Right lobe of liver (tissue), 6 donors: ENCODE data around the gene BRK1. TPM values are rescaled to one million over a fixed set of nuclear protein-coding genes. Genes with fewer than 3 reads are reported as not detected.

Experiments used
- ATAC-seq, 4 donors: fragments of 200-7000 bp; cut with Tn5 transposase; one replicate each; pipeline ENCODE4 v1.9.1; 2020; ENCODE audit warnings: mild to moderate bottlenecking in 4 of 4, moderate library complexity in 4 of 4
- DNase-seq, 3 donors: peaks; one replicate each; pipeline ENCODE4 v3.0.0-alpha.2; 2020
- H3K27ac ChIP-seq, 3 donors: fragments of 200-600 bp; one replicate each; pipeline ENCODE4 v1.8.0; 2022
- H3K27me3 ChIP-seq, 2 donors: fragments of 200-600 bp; one replicate each; pipeline ENCODE4 v1.8.0; 2022
- H3K36me3 ChIP-seq, 4 donors: fragments of 200-600 bp; sonication (generic) in 1 of 4; one replicate each; pipeline versions ENCODE4 v1.5.1 to v1.8.0; 2017 to 2022; ENCODE audit warnings: control low read depth in 1 of 4
- H3K4me1 ChIP-seq, 4 donors: fragments of 200-600 bp; sonication (generic) in 1 of 4; one replicate each; pipeline versions ENCODE4 v1.5.1 to v1.8.0; 2017 to 2022; ENCODE audit warnings: control low read depth in 1 of 4
- H3K4me3 ChIP-seq, 3 donors: fragments of 200-600 bp; one replicate each; pipeline ENCODE4 v1.8.0; 2022
- H3K9me3 ChIP-seq, 4 donors: fragments of 200-600 bp; sonication (generic) in 1 of 4; one replicate each; pipeline versions ENCODE4 v1.5.1 to v1.8.0; 2017 to 2022; ENCODE audit warnings: control low read depth in 1 of 4
- CTCF ChIP-seq, 4 donors: fragments of 200-600 bp in 3 of 4; fragments of 450-650 bp in 1 of 4; IDR thresholded peaks; one replicate each; pipeline versions ENCODE4 v1.5.1 to v1.8.0; 2016 to 2022; ENCODE audit warnings: antibody characterized with exemption in 4 of 4, mild to moderate bottlenecking in 2 of 4
- POLR2A ChIP-seq: fragments of 450-650 bp; IDR thresholded peaks from one replicate; pipeline ENCODE4 v1.6.1; 2017; ENCODE audit warnings: antibody characterized with exemption, mild to moderate bottlenecking
- WGBS: methylation state at CpG from one replicate; pipeline ENCODE4 v1.1.6; 2018; ENCODE audit warnings: low coverage, low lambda C conversion rate; ENCODE audit not compliant: insufficient coverage; ENCODE audit errors: missing lambda C conversion rate; 5-methylcytosine and 5-hydroxymethylcytosine counted together
- intact Hi-C, 2 donors: fragments of 100-400 bp; cut with DNase I; formaldehyde crosslinking; loops; one replicate each; pipeline versions ENCODE4 v1.11.2 to v1.14.1; 2022
- total RNA-seq, 6 experiments: library from RNA; depleted of rRNA in 2 of 6; stranded (reverse); fragments of >200 nt in 2 of 6; fragmentation: NEBNext Ultra II Directional in 3 of 6; extraction: Animal tissue kit (Norgen Biotek cat#: 25700) in 3 of 6; gene quantifications; one replicate each; pipeline versions ENCODE4 v1.1.0 to v1.2.4, GENCODE V29; 2016 to 2023
- donor health status: DM: no; HTN: yes; CAD: no.
- donor health status: DM: no; HTN: no; CAD: no.
- donor health status: DM: no; HTN: no; CAD: no.
- donor health status: DM: no; HTN: yes; CAD: no.
- donor health status: DM: no; HTN: yes; CAD: no.

The BRK1 gene
- total RNA-seq, 6 experiments from 2014 or later: 41.2 to 55.3 (median 42.7) TPM

DNA sequence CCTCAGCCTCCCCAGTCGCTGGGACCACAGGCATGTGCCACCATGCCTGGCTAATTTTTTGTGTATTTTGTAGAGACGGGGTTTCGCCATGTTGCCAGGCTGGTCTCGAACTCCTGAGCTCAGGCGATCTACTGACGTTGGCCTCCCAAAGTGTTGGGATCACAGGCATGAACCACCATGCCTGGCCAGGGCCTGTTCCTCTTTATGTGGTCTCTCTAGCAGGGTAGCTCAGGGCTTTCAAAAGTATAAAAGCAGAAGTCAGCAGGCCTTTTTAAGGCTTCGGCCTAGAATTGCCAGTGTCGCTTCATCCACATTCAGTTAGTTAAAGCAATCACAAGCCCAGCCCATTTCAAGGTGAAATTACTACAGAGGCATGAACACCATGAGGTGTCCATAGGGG, 33.8 kb downstream of the BRK1 start:
- intact Hi-C loops: no loop called here
- peaks cover 0 to 53% (median 20%) of the 10 kb centered on the region in 4 donors for H3K36me3 ChIP-seq
- peaks cover 0 to 10% (median 5%) of the 10 kb centered on the region in 4 donors for H3K4me1 ChIP-seq

GRCh38 chr3:10150987-10151386, 35.5 kb downstream of the BRK1 start:
- Histone ChIP-seq H3K27me3 (no peaks in the 10 kb centered on the region), H3K9me3 (no peaks in the 10 kb centered on the region), H3K4me1 (no peaks in the 10 kb centered on the region), H3K4me3 (no peak overlapping the region), H3K27ac (no peak overlapping the region), H3K36me3 (peaks cover 0 to 48% (median 20%) of the 10 kb centered on the region in 4 donors)
- ATAC-seq: no peak
- 0% methylated on average over 1 of the region's 6 CpGs for WGBS
- no peak for DNase-seq
- intact Hi-C loops: no loop called here
- TF ChIP-seq POLR2A (no peak), CTCF (IDR thresholded peaks at IDR 0.05) (no peak)

More for the DNA sequence above, 33.8 kb downstream of the BRK1 start:
- ATAC-seq: peak; percentile 30 to 58 (median 42)
- H3K27me3 ChIP-seq: no peaks in the 10 kb centered on the region
- TF ChIP-seq CTCF (IDR thresholded peaks at IDR 0.05) (no peak), POLR2A (no peak)
- DNase-seq: no peak
- no peak overlapping the region for H3K4me3 ChIP-seq
- no peak overlapping the region for H3K27ac ChIP-seq
- H3K9me3 ChIP-seq: no peaks in the 10 kb centered on the region
- WGBS: no CpG with 5 or more reads among the region's 8 CpGs

- 85% methylated on average over 10 of the region's 14 CpGs for WGBS
- no peak overlapping the region for H3K27ac ChIP-seq
- intact Hi-C loops: no loop called here
- H3K4me3 ChIP-seq: no peak overlapping the region
- TF ChIP-seq CTCF (IDR thresholded peaks at IDR 0.05) (no peak), POLR2A (no peak)
- H3K4me1 ChIP-seq: no peaks in the 10 kb centered on the region
- DNase-seq (no peak), ATAC-seq (no peak)
- no peaks in the 10 kb centered on the region for H3K9me3 ChIP-seq
- H3K36me3 ChIP-seq: peaks cover 0 to 31% (median 16%) of the 10 kb centered on the region in 4 donors
- no peaks in the 10 kb centered on the region for H3K27me3 ChIP-seq
These were observed 39.1 kb downstream of the BRK1 start for GRCh38 chr3:10154335-10155122.

- intact Hi-C loops: no loop called here
- no peaks in the 10 kb centered on the region for H3K9me3 ChIP-seq
- ATAC-seq: no peak
- 94% methylated on average over 4 of the region's 4 CpGs for WGBS
- H3K4me1 ChIP-seq: no peaks in the 10 kb centered on the region
- H3K36me3 ChIP-seq: peaks cover 0 to 25% (median 13%) of the 10 kb centered on the region in 4 donors
- no peak for DNase-seq
- no peaks in the 10 kb centered on the region for H3K27me3 ChIP-seq
- no peak overlapping the region for H3K4me3 ChIP-seq
- H3K27ac ChIP-seq: no peak overlapping the region
- TF ChIP-seq CTCF (IDR thresholded peaks at IDR 0.05): no peak
- no peak for TF ChIP-seq POLR2A
These were observed 39.6 kb downstream of the BRK1 start for GRCh38 chr3:10155123-10155472.
